GM12892 (cell line): ENCODE results near the gene GSG1L.
"Not testable (repeated sequence)": the region's sequence is repeated elsewhere in the genome, so short reads cannot be mapped to it uniquely, and the experiment has no call there.

Experiments
- DNase-seq: peaks from one replicate; pipeline ENCODE4 v3.0.0; 2011; ENCODE audit not compliant: insufficient read length
- FAIRE-seq: peaks from 2 replicates; lab custom pipeline; 2011; peaks lifted over from hg19 to GRCh38; lab: Jason Lieb, UNC
- POLR2A ChIP-seq: IDR thresholded peaks from 2 replicates; pipeline ENCODE4 v1.6.1; 2011; ENCODE audit warnings: low read depth, low read length, control low read depth
- POLR2AphosphoS5 ChIP-seq: IDR thresholded peaks from 2 replicates; pipeline ENCODE4 v1.6.1; 2011; ENCODE audit warnings: low read depth, low read length, control low read depth
- TAF1 ChIP-seq: IDR thresholded peaks from 2 replicates; pipeline ENCODE4 v1.6.1; 2011; ENCODE audit warnings: low read depth, mild to moderate bottlenecking, control low read depth, low read length, borderline replicate concordance

The GSG1L gene

GRCh38 chr16:27748868-27749546, 314.5 kb downstream of the GSG1L start:
- DNase-seq (peak; percentile 56), FAIRE-seq (peak; percentile 77)
- TF ChIP-seq POLR2A (no peak), POLR2AphosphoS5 (no peak), TAF1 (no peak)

DNA sequence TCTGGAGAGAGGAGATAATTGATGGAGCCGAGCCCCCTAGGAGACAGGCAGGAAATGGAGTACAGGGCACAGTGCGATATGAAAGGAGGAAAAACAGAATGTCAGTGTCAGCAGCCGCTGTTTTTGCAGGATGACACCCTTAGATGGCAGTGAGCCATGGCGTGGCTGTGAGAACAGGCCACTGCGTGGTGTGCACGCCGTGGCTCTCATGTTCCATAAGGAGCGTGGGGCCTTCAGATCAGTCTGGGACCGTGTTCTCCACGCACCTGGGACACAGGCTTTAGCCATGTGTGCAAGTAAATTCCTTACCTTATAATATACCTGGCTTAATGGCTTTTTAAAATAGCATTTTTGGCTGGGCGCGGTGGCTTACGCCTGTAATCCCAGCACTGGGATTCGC, 315.6 kb downstream of the GSG1L start:
- DNase-seq (no peak), FAIRE-seq (no peak)
- TF ChIP-seq POLR2A = no peak
- TF ChIP-seq TAF1 = no peak
- no peak for TF ChIP-seq POLR2AphosphoS5

DNA sequence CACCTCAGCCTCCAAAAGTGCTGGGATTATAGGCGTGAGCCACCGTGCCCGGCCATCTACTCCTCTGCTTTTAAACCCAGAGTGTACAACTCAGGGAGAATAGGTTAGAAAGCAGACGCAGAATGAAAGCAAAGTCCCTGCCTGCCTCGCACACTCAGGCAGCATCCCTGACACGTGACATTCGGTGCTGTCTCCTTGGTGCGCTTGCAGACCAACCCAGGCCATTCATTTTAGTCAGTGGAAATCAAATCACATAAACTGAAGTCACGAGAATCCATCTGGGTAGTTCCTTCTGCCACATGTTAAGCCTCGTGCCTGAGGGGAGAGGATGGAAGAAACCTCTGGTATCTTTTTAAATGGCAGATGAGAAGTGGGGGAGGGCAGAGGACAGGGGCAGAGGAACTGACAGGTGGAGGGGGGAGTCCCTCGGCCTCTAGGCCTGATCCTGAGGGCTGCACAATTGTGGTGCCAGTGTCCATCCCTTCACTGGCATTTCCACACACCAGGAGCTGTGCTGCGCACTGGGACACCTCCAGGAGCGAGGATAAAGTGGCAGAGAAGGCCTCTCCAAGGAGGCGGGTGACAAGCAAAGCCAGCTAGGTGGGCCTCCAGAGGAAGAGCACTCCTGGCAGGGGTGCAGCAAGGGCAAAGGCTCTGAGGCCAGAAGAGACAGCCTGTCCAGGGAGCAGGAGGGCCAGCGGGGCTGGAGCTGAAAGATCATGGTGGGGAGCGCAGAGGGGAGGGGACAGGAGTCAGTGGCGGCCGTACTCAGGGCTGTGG, 317.2 kb downstream of the GSG1L start:
- no peak for FAIRE-seq
- DNase-seq = no peak
- no peak for TF ChIP-seq POLR2A
- TF ChIP-seq POLR2AphosphoS5 = no peak
- TF ChIP-seq TAF1 = no peak

DNA sequence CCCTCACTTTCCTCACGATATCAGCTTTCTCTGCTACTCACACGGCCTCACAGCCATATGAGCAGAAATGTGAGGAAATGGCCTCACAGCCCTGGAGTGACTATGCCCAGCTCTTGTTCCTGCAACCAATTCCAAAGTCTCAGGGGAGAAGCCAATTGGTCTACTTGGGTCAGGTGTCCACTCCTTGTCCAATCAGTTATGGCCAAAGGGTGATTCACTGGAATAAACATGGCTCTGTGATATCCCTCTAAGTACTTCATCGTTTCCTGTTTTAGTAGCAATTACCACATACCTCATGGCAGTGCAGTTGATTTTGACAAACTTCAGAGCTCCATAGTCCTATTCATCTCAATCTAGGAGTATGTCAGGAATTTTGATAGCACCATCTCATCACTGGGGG, 318.2 kb downstream of the GSG1L start:
- FAIRE-seq = no peak
- DNase-seq = no peak
- TF ChIP-seq TAF1 (no peak), POLR2A (no peak), POLR2AphosphoS5 (no peak)

DNA sequence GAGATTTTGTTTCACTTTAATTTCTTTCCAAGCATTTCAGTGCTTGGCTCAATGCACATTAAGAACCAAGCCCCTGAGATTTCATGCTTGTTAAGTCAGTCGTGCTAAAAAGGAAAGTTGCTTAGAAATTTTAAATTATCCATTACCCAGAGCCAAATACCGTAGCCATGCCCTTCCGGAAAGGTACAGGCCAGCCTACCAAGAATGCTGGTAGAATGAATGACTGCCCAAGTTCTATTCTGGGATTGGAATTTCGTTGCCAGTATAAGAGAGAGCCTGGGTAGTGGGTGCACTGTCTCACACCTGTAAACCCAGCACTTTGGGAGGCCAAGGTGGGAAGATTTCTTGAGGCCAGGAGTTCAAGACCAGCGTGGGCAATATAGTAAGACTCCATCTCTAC, 319.6 kb downstream of the GSG1L start:
- no peak for TF ChIP-seq POLR2A
- no peak for TF ChIP-seq POLR2AphosphoS5
- no peak for TF ChIP-seq TAF1
- FAIRE-seq = no peak
- DNase-seq = no peak

GRCh38 chr16:27743001-27743400, 320.5 kb downstream of the GSG1L start:
- not testable (repeated sequence) for FAIRE-seq, DNase-seq

DNA sequence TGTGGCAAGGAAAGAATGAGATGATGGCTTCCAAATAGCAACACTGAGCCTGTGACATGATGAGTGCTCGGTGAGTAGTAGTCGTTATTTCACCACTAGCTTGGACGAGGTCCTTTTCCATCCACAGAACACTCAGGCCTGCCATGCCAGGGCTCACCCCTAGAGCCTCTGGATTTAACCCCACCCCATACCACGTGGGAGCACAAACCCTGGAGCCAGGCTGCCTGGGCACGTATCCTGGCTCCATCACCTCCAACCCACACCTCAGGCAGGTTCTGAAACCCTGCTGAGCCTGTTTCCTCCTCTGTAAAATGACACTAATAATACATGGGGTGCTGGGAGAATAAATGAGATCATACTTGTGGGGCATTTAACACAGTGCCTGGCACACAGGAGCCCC, 321.2 kb downstream of the GSG1L start:
- DNase-seq (no peak), FAIRE-seq (no peak)
- TF ChIP-seq POLR2A (no peak), TAF1 (no peak), POLR2AphosphoS5 (no peak)

DNA sequence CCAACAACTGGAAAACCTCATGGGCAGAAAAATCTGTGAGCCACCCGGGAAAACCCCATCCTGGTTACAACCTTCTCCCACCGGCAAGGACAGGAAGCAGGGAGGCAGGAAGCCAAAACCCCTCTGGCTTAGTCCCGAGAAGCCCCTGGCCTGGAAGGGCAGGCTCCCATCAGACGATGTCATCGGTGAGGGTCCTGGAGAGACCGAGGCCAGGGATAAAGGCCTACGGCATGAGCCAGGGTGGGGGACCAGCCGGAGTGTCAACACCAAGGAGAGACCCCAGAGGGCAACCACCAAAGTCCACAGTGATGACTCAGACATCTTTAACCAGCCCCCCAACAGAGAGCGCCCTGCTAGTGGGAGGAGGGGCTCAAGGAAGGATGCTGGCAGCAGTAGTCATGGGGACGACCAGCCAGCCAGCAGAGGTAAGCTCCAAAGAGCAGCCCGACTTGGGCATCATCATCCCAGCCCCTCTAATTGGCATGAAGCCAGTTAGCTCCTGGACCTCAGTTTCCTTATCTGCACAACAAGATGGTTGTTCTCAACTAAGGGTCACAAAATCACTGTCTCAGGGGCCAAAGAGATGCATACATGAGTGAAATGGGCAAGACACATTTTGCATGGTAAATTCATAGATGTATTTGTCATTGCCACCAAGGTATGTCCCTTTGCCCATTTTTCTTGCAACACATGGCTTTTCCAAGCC, 322.9 kb downstream of the GSG1L start:
- TF ChIP-seq POLR2AphosphoS5 (no peak), TAF1 (no peak), POLR2A (no peak)
- FAIRE-seq = no peak
- DNase-seq = no peak

GRCh38 chr16:27739606-27740357, 323.7 kb downstream of the GSG1L start:
- FAIRE-seq = peak; percentile 9
- TF ChIP-seq POLR2AphosphoS5 (no peak), POLR2A (no peak), TAF1 (no peak)

DNA sequence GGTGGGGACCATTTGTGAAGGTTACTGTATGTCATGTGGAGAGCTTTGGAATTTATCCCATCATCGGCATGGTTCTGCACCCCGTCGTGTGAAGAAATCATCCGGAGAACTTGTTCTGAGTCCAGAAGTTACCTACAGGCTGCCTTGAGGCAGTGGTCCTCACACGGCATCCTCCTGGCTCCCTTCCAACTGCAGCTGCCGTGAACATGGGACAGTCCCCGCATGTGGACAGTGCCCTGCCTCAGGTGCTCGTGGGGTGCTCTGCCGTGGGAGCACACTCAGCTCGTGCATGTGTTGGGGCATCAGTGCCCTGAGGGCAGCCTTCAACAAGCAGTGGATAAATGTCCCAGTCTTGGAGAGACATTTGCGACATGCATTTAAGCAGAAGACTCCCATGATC, 324.9 kb downstream of the GSG1L start:
- FAIRE-seq (no peak), DNase-seq (no peak)
- TF ChIP-seq POLR2AphosphoS5 = no peak
- TF ChIP-seq TAF1 = no peak
- no peak for TF ChIP-seq POLR2A

More at GRCh38 chr16:27739606-27740357, 323.7 kb downstream of the GSG1L start:
- DNase-seq = no peak
